ENCODE data around the gene ZNF3. TPM values are rescaled to one million over a fixed set of nuclear protein-coding genes. Genes with fewer than 3 reads are reported as not detected.

The ZNF3 gene
- total and polyA plus RNA-seq, 8 donors: 12.4 to 42.0 (median 25.7) TPM

DNA sequence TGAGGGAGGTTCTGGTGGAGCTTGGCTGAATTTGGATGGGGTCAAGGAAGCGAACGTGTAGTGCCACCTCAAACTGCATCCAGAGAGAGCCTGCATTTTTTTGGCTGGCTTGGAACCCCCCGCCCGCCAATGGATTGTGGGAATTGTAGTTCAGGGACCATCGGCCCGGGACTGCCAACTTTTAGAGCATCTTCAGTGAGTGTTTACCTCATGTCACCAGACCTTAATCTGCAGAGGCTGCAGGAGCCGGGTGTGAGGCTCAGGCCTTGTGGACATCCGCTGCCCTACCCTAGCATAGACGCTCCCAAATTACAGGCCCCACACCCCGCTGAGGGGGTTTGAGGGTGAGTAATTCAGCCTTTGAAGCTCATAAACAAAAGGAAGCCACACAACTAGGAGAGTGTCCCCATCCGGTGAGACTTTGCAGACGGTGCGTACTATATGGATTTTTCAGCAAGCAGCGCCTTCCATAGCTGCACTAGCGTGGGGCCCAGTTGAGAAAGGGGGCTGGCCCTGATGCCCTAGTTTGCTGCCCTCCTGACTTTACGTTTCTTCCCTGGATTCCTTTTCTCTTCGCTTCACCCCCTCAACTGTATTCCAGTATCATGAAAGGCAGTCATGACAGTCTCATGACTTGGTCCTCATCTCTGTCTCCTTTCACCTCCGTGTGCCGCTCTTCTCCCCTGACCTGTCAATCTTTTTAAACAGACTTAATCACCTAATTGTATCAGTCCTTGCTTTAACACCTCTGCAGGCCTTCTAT is 38.6 kb upstream of the ZNF3 start:
- TF ChIP-seq POLR2A (IDR thresholded peaks at IDR 0.05) (no peak), EP300 (IDR thresholded peaks at IDR 0.05) (no peak), POLR2AphosphoS5 (IDR thresholded peaks at IDR 0.05) (no peak)
- TF ChIP-seq, protein P1, sequence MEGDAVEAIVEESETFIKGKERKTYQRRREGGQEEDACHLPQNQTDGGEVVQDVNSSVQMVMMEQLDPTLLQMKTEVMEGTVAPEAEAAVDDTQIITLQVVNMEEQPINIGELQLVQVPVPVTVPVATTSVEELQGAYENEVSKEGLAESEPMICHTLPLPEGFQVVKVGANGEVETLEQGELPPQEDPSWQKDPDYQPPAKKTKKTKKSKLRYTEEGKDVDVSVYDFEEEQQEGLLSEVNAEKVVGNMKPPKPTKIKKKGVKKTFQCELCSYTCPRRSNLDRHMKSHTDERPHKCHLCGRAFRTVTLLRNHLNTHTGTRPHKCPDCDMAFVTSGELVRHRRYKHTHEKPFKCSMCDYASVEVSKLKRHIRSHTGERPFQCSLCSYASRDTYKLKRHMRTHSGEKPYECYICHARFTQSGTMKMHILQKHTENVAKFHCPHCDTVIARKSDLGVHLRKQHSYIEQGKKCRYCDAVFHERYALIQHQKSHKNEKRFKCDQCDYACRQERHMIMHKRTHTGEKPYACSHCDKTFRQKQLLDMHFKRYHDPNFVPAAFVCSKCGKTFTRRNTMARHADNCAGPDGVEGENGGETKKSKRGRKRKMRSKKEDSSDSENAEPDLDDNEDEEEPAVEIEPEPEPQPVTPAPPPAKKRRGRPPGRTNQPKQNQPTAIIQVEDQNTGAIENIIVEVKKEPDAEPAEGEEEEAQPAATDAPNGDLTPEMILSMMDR (IDR thresholded peaks at IDR 0.05): no peak
- no peaks in the 10 kb centered on the region for H3K27me3 ChIP-seq
- peaks cover 0 to 16% (median 3%) of the 10 kb centered on the region in 4 donors for H3K36me3 ChIP-seq
- intact Hi-C loops (cut with DNase I; ENCODE audit: low total_unique reads): no loop called here
- peak overlapping the region; percentile 67 to 89 (median 84) for H3K27ac ChIP-seq
- H3K9me3 ChIP-seq: no peaks in the 10 kb centered on the region
- peaks cover 25 to 49% (median 31%) of the 10 kb centered on the region in 4 donors for H3K4me1 ChIP-seq
- 20 to 30% (median 26%) methylated on average over 19 of the region's 19 CpGs for WGBS, 5 donors
- peak overlapping the region; percentile 73 to 95 (median 85) for H3K4me3 ChIP-seq
- DNase-seq: peak; percentile 47 to 84

DNA sequence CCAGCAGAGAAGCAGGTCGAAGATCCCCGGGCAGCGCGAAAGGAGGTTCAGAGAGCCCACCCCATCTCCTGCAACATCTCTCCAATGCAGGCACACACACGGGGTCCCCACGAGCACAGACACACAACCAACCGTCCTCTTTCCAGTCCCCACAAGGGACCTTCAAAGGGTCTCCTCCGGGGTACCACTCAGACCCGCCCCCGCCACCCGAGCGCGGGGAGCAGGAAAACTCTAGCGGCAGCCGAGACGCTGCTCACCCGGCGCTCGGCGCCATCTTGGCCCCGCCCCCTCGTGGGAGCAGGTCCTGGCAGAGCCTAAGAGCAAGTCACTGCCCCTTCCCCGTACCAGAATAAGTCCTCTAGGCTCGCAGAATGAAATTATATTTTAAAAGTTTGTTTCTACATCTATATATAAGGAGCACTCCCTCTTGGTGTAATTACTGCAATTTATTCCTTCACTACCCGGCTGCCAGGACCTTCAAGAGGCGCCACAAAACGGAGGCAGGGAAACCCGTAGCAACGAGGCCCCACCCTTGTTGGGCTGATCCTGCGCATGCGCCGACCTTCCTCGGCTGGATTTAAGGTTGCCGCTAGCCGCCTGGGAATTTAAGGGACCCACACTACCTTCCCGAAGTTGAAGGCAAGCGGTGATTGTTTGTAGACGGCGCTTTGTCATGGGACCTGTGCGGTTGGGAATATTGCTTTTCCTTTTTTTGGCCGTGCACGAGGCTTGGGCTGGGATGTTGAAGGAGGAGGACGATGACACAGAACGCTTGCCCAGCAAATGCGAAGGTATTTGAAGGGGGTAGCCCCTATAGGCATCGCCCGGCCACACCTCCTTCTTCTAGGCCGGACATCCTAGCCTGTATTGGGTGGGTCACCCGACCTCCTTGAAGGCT is 37.8 kb upstream of the ZNF3 start, which contains the start of the genes CNPY4 and TAF6:
CNPY4 (plus strand) TSS at position 563 of the 898 bp plus-strand sequence; CDS start at position 674, 111 bp downstream.
TAF6 (minus strand) TSS at position 287 of the 898 bp plus-strand sequence. CDS start 5,149 bp downstream, outside the sequence.
- no peaks in the 10 kb centered on the region for H3K9me3 ChIP-seq
- H3K27ac ChIP-seq: peak within 1 kb of the TSS; percentile 67 to 89 (median 84)
- intact Hi-C loops (cut with DNase I; ENCODE audit: low total_unique reads): no loop called here
- 0 to 1% (median 0%) methylated on average over 33 to 49 of the region's 49 CpGs for WGBS, 5 donors
- no peaks in the 10 kb centered on the region for H3K27me3 ChIP-seq
- peak within 1 kb of the TSS; percentile 73 to 95 (median 85) for H3K4me3 ChIP-seq
- H3K4me1 ChIP-seq: peaks cover 24 to 41% (median 28%) of the 10 kb centered on the region in 4 donors
- peak; percentile 96 to 98 for DNase-seq
- peak; percentile 45 to 76 (median 59) for TF ChIP-seq POLR2AphosphoS5 (IDR thresholded peaks at IDR 0.05)
- no peak for TF ChIP-seq POLR2A (IDR thresholded peaks at IDR 0.05)
- no peak for TF ChIP-seq EP300 (IDR thresholded peaks at IDR 0.05)
- TF ChIP-seq, protein P1 (IDR thresholded peaks at IDR 0.05): peak in 1 of 7 experiments; percentile 29
- peaks cover 0 to 16% (median 8%) of the 10 kb centered on the region in 4 donors for H3K36me3 ChIP-seq

DNA sequence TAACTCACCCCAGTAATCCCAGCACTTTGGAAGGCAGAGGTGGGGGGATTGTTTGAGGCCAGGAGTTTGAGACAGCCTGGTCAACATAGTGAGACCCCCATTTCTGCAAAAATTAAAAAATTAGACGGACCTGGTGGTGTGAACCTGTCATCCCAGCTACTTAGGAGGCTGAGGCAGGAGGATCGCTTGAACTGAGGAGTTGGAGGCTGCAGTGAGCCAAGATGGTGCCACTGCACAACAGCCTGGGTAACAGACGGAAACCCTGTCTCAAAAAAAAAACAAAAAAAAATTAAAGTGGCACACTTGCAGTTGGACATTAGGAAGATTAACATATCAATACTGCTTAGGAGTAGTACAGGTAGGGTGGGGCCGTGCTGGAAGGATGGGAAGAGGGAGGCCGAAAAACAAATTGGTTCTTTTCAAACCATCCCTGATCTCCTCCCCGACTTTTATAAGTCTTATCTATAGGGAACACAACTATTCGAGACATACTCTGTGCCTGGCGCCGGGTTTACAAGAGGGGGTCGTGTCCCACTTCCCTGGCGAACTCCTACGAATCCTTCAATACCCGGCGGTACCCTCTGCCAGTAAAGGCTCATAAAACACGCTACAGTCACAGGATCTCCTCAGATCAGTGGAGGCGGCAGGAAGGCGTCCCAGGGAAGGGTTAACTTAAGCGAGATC is 37.0 kb upstream of the ZNF3 start:
- peaks cover 4 to 19% (median 14%) of the 10 kb centered on the region in 4 donors for H3K36me3 ChIP-seq
- peak overlapping the region; percentile 73 to 95 (median 85) for H3K4me3 ChIP-seq
- intact Hi-C loops (cut with DNase I; ENCODE audit: low total_unique reads): no loop called here
- no peaks in the 10 kb centered on the region for H3K27me3 ChIP-seq
- DNase-seq: no peak
- peaks cover 24 to 40% (median 28%) of the 10 kb centered on the region in 4 donors for H3K4me1 ChIP-seq
- peak overlapping the region; percentile 67 to 89 (median 84) for H3K27ac ChIP-seq
- no peaks in the 10 kb centered on the region for H3K9me3 ChIP-seq
- 18 to 21% (median 20%) methylated on average over 18 of the region's 18 CpGs for WGBS, 5 donors
- TF ChIP-seq POLR2A (IDR thresholded peaks at IDR 0.05) (no peak), POLR2AphosphoS5 (IDR thresholded peaks at IDR 0.05) (no peak), EP300 (IDR thresholded peaks at IDR 0.05) (no peak)
- TF ChIP-seq, protein P1 (IDR thresholded peaks at IDR 0.05): no peak
